SK-N-MC (cell line): ENCODE results near the gene FAM81A.

Experiments used
- DNase-seq: peaks from one replicate; pipeline ENCODE4 v3.0.0-alpha.2; 2011; ENCODE audit warnings: low read depth, low spot score
- H3K27ac ChIP-seq: fragments of 200-600 bp; sonication (generic); 2 replicates; pipeline ENCODE4 v1.5.1; 2016; ENCODE audit warnings: mixed run types
- H3K36me3 ChIP-seq: fragments of 200-600 bp; sonication (generic); 2 replicates; pipeline ENCODE4 v1.6.1; 2017; ENCODE audit warnings: antibody characterized with exemption, low read length, mixed read lengths; ENCODE audit not compliant: insufficient read depth
- H3K4me3 ChIP-seq: fragments of 200-600 bp; sonication (generic); 2 replicates; pipeline ENCODE4 v1.5.1; 2016
- H3K9ac ChIP-seq: fragments of 200-600 bp; sonication (generic); 2 replicates; pipeline ENCODE4 v1.8.0; 2017; ENCODE audit warnings: mixed run types, mixed read lengths; ENCODE audit not compliant: insufficient read length
- H3K9me3 ChIP-seq: fragments of 200-600 bp; sonication (generic); 2 replicates; pipeline ENCODE4 v1.6.1; 2017; ENCODE audit warnings: low read depth, mild to moderate bottlenecking, antibody characterized with exemption, low read length, moderate library complexity, mixed read lengths
- EZH2 ChIP-seq: fragments of 200-600 bp; sonication (generic); IDR thresholded peaks from one replicate; pipeline ENCODE4 v1.6.1; 2017; ENCODE audit warnings: antibody characterized with exemption
- FOXP2 ChIP-seq: optimal IDR thresholded peaks from 2 replicates; pipeline ENCODE3; 2011; ENCODE audit warnings: mild to moderate bottlenecking, moderate library complexity; ENCODE audit not compliant: insufficient read depth; ENCODE audit errors: extremely low read length, control extremely low read depth
- POLR2AphosphoS5 ChIP-seq: IDR thresholded peaks from 2 replicates; pipeline ENCODE4 v1.6.1; 2012; ENCODE audit warnings: mild to moderate bottlenecking, low read depth, low read length, borderline replicate concordance

The FAM81A gene

DNA sequence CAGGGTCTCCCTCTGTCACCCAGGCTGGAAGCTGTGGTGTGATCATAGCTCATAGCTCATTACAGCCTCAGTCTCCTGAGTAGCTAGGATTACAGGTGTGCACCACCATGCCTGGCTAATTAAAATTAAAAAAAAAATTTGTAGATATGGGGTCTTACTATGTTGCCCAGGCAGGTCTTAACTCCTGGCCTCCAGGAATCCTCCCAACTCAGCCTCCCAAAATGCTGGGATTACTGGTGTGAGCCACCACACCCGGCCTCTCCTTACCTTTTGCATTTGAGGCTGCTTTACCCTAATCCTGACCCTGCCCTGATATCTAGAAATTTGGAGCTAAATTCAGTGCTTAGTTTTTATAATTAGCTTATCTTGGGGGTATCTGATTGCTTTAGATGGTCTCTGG lies 90.4 kb downstream of the FAM81A start:
- Histone ChIP-seq H3K36me3 (no peaks in the 10 kb centered on the region), H3K4me3 (no peak overlapping the region), H3K9me3 (no peaks in the 10 kb centered on the region), H3K27ac (no peak overlapping the region), H3K9ac (no peak overlapping the region)
- no peak for DNase-seq
- TF ChIP-seq EZH2 (no peak), POLR2AphosphoS5 (no peak), FOXP2 (no peak)

DNA sequence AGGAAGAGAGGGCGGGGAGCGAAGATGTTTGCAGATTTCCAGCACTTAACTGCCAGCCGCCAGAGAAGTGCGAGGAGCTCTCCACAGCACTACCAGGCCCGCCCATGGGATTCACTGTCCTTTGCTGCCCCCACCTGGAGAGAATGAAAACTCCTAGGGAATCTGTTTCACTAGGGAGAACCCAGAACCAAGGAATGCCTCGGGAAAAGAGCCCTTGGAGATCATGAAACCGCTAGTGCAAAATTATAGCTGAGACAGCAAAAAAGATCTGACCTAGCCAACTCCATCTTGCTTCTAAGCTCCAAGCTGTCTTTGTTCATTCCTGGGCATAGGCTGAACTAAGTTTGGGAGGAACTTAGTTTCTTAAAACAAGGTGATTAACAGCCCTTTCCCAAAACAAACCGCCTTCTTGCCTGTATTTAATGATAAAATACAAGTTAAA lies 91.0 kb downstream of the FAM81A start:
- DNase-seq: peak; percentile 64

DNA sequence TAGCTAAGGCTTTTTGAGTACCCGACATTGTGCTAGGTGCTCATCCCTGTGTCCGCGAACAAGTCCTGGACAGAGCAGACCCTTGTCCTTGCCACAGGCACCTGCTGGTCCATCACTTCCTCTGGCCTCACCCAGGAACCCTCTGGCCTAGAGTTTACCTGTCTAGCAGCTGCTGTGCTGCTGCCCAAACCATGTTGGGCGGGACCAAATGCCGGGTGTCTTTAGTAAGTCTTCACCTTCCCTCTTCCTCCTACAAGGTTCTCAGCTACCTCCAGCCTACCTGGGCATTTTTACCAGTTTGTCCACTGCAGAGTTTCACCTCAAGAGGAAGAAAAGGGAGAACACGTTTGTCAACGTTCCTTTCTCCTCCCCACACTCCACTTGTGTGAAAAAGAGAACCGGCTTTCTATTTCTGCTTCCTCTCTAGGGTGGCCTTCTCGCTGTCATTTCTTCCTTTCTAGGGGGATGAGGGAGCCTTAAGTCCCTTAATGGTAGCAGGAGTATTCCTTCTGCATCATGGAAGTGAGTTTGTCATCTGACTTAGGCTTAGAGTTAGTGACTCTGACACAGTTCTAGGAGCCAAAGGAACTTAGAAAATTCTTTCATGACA lies 93.2 kb downstream of the FAM81A start:
- Histone ChIP-seq H3K27ac (no peak overlapping the region), H3K36me3 (no peaks in the 10 kb centered on the region), H3K9me3 (no peaks in the 10 kb centered on the region), H3K4me3 (no peak overlapping the region), H3K9ac (no peak overlapping the region)
- no peak for DNase-seq
- no peak for TF ChIP-seq POLR2AphosphoS5
- no peak for TF ChIP-seq FOXP2
- TF ChIP-seq EZH2: no peak

More for the DNA sequence above, 91.0 kb downstream of the FAM81A start:
- TF ChIP-seq EZH2 (no peak), FOXP2 (no peak), POLR2AphosphoS5 (no peak)
- H3K9me3 ChIP-seq: no peaks in the 10 kb centered on the region
- no peaks in the 10 kb centered on the region for H3K36me3 ChIP-seq
- no peak overlapping the region for H3K4me3 ChIP-seq
- H3K27ac ChIP-seq: no peak overlapping the region
- H3K9ac ChIP-seq: no peak overlapping the region

DNA sequence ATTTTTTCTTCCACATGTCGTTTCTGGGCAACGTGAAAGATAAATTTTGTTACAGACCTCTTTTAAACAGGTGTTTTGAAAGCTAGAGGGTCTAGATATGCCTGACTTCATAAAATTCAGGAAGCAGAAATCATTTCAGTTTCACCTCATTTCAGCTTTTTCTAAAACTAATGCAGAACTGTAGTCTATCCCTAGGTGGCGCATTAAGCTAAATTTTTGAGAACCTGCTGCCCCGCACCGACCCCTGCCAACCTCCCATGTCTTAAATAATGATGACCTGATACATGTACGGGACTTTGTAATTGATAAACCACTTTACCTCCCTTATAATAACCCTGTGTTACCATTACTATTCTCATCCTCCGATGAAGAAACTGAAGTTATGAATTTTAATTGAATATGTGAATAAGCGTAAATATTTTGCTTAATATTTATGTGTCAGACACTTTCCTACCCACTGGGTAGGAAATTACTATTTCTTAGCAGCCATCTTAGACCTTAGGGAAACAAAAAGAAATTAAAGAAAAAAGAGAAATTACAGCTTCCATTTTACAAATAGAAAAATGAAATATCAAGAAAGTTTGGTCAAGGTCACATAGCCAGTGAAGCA lies 94.9 kb downstream of the FAM81A start:
- Histone ChIP-seq H3K9ac (no peak overlapping the region), H3K9me3 (no peaks in the 10 kb centered on the region), H3K4me3 (no peak overlapping the region), H3K36me3 (no peaks in the 10 kb centered on the region), H3K27ac (no peak overlapping the region)
- peak; percentile 12 for DNase-seq
- TF ChIP-seq EZH2 (no peak), FOXP2 (no peak), POLR2AphosphoS5 (no peak)

DNA sequence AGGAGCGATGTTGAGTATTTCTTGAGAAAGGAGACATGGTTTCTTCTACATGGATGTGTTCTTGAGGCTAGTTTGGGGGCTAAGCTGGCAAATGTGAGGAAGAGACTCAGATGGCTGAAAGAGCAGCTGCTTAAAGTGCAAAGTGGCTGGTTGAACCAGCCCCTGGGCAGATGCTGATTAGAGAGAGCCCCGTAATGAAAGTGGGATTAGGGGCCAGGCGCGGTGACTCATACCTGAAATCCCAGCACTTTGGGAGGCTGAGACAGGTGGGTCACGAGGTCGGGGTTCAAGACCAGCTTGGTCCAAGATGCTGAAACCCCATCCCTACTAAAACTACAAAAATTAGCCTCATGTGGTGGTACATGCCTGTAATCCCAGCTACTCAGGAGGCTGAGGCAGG lies 98.6 kb downstream of the FAM81A start:
- H3K36me3 ChIP-seq: no peaks in the 10 kb centered on the region
- H3K27ac ChIP-seq: no peak overlapping the region
- no peak overlapping the region for H3K4me3 ChIP-seq
- no peak overlapping the region for H3K9ac ChIP-seq
- no peaks in the 10 kb centered on the region for H3K9me3 ChIP-seq
- DNase-seq: no peak
- TF ChIP-seq POLR2AphosphoS5: no peak
- TF ChIP-seq EZH2: no peak
- TF ChIP-seq FOXP2: no peak

DNA sequence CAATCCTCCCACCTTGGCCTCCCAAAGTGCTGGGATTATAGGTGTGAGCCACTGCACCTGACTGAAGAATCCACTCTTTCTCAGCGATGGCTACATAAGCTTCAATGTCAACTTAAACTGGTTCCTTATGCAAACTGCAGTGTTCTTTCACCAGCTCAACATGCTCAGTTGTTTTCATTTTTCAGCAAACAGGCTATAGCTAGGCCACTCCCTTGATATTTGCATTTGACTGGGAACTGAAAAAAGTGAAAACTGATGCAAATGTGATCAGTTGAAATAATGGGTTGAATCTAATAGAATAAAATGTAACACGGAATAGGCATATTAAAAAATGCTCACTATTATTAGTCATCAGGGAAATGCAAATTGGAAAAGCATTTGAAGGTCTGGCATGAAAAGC lies 99.4 kb downstream of the FAM81A start:
- H3K9ac ChIP-seq: no peak overlapping the region
- no peaks in the 10 kb centered on the region for H3K36me3 ChIP-seq
- H3K27ac ChIP-seq: no peak overlapping the region
- no peaks in the 10 kb centered on the region for H3K9me3 ChIP-seq
- no peak overlapping the region for H3K4me3 ChIP-seq
- TF ChIP-seq POLR2AphosphoS5 (no peak), FOXP2 (no peak)
- no peak for DNase-seq

DNA sequence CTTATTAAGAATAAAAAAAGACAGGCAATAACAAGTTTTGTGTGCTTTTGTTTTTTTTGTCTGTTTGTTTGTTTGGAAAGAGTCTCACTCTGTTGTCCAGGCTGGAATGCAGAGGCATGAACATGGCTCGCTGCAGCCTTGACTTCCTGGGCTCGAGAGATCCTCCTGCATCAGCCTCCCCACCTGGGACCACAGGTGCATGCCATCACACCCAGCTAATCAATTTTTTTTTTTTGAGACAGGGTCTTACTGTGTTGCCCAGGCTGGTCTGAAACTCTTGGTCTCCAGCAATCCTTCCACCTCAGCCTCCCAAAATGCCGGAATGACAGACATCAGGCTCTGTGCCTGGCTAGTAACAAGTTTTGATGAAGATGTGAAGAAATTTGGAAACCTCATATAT lies 100.5 kb downstream of the FAM81A start:
- DNase-seq: no peak
- Histone ChIP-seq H3K9me3 (no peaks in the 10 kb centered on the region), H3K36me3 (no peaks in the 10 kb centered on the region), H3K27ac (no peak overlapping the region), H3K4me3 (no peak overlapping the region), H3K9ac (no peak overlapping the region)
- TF ChIP-seq POLR2AphosphoS5 (no peak), EZH2 (no peak), FOXP2 (no peak)

DNA sequence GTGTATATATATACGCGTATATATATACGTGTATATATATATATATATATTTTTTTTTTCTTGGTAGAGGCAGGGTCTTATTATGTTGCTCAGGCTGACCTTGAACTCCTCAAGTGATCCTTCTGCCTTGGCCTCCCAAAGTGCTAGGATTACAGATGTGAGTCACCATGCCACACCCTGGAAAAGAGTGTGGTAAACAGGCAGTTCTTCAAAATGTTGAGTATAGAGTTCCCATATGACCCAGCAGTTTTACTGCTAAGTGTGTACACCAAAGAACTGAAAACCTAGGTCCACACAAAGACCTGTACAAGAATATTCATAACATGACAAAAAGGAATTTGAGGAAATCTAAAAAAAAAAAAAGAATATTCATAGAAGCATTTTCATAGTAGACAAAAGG lies 101.8 kb downstream of the FAM81A start:
- no peak overlapping the region for H3K9ac ChIP-seq
- no peak overlapping the region for H3K4me3 ChIP-seq
- no peak for TF ChIP-seq FOXP2
- no peak for TF ChIP-seq EZH2
- no peak for TF ChIP-seq POLR2AphosphoS5
- no peak for DNase-seq
- no peak overlapping the region for H3K27ac ChIP-seq
- no peaks in the 10 kb centered on the region for H3K9me3 ChIP-seq
- H3K36me3 ChIP-seq: no peaks in the 10 kb centered on the region

DNA sequence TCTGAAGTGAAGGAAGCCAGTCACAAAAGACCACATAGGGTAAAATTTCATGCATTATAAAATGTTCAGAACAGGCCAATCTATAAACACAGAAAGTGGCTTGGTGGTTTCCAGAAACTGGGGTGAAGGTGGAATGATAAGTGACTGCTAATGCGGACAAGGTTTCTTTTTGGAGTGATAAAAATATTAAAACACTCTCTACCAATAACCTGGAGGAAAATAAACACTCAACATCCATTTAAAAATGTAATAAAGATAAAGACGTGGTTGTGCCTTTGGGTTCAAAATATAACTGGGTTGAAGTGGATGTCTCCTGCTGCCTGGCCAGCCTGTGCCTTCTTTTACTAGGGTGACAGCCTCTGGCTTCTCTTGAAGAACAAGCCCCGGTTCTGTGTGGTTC lies 102.7 kb downstream of the FAM81A start:
- no peak for DNase-seq
- Histone ChIP-seq H3K9me3 (no peaks in the 10 kb centered on the region), H3K4me3 (no peak overlapping the region), H3K27ac (no peak overlapping the region), H3K36me3 (no peaks in the 10 kb centered on the region), H3K9ac (no peak overlapping the region)
- TF ChIP-seq POLR2AphosphoS5 (no peak), EZH2 (no peak), FOXP2 (no peak)
